Tibial nerve (tissue), 4 donors: ENCODE measurements around the gene MEGF6.

Source experiments
- CTCF ChIP-seq, 5 experiments: fragments of 200-600 bp in 3 of 5; fragments of 450-650 bp in 2 of 5; sonication (generic) in 3 of 5; IDR thresholded peaks; one replicate each; pipeline ENCODE4 v1.5.1; 2016 to 2019; ENCODE audit warnings: antibody characterized with exemption in 5 of 5, mild to moderate bottlenecking in 3 of 5, moderate library complexity in 2 of 5
- EP300 ChIP-seq, 2 donors: sonication (generic); formaldehyde crosslinking; IDR thresholded peaks; one replicate each; pipeline ENCODE4 v1.6.1; 2017; ENCODE audit warnings: antibody characterized with exemption in 2 of 2, mild to moderate bottlenecking in 1 of 2

GRCh38 chr1:3625151-3625907 is 14.0 kb upstream of the MEGF6 start:
- no peak for TF ChIP-seq CTCF (IDR thresholded peaks at IDR 0.05)
- TF ChIP-seq EP300 (IDR thresholded peaks at IDR 0.05) = no peak
